Activated CD8-positive, alpha-beta memory T cell treated with anti-CD3 and anti-CD28 coated beads for 4 hours (primary cell): ENCODE results near the gene ATXN7.

Experiments used
- DNase-seq, 2 donors: peaks; one replicate each; pipeline ENCODE4 v3.0.0-alpha.2; 2020; ENCODE audit warnings: low read depth in 2 of 2

ATXN7 gene

DNA sequence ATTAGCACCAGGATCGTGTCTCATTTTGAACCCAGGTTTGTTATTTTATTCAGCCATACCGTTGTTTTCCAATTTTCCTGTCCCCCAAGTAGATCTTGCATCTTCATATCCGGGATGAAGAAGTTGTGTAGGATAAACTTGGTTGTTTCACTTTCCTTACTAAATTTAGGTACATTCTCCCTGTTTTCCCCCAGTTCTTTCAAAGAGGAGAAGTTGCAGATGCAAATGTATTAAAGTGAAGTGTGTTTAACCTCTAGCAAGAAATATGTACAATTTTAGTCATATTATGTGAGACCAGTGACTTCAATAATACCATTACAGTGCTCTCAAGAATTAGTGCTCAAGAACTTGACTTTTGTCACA, 1.3 kb downstream of the ATXN7 start:
- no peak for DNase-seq

DNA sequence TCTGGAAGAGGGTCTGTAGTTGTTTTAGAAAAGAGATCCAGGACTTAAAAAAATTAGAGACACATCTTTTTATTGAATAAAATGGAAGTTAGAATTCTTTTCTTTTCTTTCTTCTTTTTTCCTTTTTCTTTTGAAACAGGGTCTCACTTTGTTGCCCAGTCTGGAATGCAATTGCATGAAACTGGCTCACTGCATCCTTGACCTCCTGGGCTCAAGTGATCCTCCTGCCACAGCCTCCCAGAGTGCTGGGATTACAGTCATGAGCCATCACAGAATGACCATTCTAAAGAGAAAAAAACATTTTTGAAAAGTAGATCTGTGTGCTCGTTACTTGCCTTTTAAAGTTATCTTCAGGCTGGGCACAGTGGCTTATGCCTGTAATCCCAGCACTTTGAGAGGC, 3.6 kb downstream of the ATXN7 start:
- DNase-seq = no peak

DNA sequence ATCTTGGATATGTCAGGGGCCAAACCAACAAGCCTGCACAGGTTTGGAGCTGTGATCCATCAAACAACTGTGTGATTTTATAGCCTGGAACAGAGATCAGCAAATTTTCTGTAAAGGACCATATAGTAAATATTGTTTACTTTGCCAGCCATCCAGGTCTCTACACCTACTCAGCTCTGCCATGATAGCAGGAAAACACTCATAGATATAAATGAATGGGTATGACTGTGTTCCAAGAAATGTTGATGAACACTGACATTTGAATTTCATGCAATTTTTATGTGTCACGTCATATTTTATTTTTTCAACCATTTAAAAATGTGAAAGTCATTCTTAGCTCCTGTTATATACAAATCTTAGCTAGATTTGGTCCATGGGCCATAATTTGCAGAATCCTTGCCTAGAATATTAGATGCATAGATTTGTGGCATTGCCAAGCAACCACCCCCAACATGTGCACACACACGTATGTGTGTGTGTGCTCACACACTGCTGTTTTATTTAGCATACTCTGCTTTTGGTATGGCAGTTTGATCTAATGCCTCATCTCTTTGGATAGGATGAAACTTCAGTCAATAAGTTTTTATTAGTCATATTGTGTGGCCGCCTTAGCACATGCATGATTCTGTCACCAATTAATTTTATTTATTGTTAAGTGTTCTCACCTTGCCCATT, 6.4 kb downstream of the ATXN7 start:
- no peak for DNase-seq

DNA sequence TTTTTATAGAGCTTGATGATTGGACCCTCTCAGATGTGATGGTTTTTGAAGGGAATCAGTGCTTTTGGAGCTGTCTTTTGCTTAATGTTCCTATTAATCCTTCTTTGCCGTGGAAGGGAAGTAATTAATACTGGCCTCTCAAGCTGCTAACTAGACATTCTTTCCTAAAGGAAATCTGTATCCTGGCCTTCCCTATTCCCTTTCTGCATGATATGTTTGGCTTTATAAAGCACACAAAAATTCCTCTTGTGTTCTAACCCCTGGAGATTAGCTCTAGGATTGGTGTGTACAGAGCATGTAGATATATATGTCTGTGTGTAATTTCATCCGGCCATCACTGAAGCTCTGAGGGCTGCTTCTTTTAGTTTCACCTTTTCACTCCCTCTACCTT, 6.9 kb downstream of the ATXN7 start:
- DNase-seq = no peak

DNA sequence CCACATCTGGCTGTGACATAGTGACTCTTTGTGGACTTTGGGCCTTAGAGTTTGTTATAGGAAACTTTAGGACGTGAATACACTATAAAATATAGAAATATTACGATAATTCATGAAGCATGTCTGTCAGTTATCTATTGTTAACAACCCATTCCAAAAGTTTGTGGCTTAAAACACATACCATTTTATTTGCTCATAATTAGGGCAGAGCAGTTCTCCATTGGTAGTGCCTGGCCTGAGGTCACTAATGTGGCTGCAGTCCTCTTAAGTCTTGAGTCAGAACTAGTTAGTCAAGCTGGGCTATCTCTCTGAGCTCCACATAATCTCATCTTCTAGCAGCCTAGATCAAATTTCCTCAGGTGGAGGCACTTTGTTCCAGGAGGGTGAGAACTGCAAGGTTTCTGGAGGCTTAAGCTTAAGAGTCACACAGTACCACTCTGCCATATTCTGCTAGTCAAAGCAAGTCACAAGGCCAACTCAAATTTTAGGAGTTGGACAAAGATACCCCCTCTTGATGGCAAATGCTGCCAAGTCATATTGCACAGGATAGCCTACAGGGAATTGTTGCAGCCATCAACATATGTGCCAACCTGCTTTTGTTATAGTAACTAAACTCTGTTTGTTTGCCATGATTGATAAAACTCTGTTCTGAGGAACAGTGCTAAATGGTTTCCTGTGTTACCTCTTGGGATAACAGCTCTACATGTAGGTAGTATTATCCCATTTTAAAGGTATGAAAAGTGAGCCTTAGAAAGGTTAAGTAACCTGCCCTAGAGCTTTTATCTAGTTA, 8.7 kb downstream of the ATXN7 start:
- no peak for DNase-seq

DNA sequence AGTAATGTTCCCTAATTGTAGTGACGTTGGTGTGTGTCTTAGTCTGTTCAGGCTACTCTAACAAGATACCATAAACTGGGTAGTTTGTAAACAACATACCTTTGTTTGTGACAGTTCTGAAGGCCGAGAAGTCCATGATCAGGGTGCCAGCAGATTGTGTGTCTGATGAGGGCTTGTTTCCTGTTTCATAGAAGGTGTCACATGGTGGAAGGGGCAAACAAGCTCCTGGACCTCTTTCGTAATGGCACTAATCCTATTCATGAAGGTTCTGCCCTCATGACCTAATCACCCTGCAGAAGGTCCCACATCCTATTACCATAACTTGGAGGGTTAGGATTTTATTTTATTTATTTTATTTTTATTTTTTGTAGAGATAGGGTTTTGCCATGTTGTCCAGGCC, 11.1 kb downstream of the ATXN7 start:
- no peak for DNase-seq

DNA sequence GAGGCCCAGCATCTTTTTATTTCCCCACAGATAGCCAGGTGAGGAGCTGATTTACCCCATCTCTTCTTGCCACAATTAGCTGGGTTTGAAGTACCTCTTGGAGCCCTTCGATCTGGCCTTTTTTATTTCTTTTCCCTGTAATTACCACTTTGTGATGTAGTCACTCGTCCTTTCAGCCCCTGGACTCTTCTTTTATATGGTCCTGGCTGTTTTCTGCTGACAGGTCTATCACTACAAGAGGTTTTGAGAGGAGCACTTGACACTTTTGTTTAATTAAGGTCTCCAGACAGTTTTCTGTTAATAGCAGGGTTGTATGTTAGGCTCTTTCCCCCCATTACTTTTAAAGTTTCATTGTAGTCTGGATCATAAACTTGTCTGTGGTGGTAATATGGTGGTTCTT, 11.8 kb downstream of the ATXN7 start:
- DNase-seq = no peak

DNA sequence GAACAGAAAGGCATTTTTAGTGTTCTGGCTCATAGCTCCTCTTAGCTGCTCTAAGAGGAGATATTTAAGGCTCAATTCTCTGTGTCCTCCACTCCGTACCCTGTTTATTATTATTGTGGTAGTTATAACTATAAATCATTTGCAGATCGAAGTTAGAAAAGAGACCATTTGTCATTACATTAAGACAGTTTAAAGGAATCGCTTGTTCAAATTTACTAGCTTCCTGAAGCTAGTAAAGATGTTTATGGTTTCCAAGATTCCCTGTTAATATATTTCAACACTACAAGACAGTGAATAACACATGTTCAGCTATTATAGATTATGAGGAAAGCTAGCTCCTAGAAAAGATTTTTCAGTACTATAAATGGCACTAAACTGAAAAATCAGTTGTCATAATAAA, 12.6 kb downstream of the ATXN7 start:
- no peak for DNase-seq

DNA sequence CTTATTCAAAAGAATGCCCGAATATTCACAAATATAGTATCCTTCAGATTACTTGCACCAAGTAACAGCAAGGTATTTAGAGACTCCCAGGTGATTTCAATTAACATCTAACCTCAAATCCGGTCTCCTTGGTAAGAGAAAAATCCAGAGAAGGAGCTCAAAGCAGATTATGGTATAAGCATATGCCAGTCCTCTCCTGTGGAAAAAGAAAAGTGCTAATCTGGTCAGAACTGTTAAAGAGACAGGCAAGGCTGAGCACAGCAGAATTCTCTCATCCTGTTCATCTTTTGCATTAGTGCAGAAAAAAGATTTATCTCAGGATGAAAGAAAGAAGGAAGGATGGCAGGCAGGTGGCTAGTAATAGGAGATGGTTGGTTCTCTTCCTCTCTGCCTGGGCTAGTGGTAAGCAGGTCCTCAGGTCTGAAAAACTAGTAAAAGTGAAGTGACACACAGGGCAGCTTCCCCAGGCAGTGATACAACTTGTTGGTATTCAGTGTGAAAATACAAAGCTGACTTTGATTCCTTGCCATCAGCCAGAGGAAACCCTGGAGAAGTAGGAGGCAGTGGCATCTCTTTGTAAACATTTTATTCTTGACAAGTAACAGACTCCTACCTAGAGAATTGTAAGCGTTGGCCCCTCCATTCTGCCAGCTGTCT, 14.2 kb downstream of the ATXN7 start:
- no peak for DNase-seq

DNA sequence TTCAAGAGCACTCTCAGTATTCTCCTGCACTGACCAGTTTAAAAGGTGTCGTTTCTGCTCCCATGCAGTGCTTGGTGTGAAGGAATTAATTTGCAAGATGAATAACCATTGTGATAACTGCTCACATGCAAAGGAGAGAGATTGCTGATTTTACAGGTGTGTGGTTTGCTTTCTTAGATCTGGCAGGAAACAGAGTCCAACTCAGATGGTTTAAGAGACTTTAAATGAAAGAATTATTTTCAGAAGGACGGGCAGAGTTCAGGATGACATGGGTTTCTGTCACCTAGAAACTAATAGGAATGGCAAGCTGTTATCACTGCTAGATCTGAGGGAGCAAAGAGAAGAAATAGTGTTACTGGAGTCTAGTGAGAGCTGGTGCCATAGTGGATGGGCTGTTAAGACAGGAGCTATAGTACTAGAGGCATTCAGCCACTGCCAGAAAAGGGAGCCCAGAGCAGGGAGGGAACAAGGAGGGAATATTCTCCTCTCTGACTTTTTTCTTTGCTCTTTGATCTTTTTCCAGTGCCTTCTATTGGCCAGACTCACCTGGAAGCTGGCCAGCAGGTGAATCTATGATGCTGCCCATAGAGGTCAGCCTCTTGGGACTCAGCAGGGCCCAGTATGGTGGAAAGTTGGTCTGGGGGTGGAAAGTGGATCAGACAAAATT, 14.9 kb downstream of the ATXN7 start:
- DNase-seq = no peak

DNA sequence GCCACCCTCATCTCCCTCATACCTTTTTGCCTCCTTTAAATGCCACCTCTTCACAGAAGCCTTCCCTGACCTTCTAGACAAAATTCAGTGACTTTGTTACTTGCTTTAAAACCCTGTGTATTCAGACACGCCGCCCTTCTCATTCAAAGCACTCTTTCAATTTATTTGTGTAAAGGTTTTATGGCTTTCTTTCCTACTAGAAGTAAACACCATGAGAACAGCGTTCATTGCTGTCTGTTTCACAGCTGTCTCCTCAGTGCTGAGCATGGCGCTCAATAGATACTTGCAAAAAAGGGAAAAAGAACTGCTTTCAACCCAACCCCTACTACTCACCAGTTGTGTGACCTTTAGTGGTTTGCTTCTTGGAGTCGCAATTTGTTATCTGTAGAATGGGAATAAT, 17.0 kb downstream of the ATXN7 start:
- no peak for DNase-seq

DNA sequence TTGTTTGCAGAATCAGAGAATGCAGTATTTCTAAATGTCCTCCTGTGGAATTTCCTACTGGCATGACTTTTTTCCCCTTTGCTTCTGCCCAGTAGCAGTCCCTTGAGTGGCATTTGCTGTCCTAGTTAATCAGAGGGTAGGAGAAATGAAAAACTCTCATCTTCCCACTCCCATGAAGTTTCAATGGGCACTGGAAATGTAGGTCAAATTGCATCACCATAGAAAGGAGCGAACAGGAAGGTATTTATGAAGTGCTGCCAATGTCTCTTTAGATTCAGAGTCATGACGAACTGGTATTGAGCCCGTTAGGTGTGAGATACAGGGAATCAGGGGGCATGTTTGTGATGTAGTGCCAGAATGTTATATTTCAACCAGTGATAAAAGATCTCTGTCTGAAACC, 23.2 kb downstream of the ATXN7 start:
- DNase-seq = no peak

DNA sequence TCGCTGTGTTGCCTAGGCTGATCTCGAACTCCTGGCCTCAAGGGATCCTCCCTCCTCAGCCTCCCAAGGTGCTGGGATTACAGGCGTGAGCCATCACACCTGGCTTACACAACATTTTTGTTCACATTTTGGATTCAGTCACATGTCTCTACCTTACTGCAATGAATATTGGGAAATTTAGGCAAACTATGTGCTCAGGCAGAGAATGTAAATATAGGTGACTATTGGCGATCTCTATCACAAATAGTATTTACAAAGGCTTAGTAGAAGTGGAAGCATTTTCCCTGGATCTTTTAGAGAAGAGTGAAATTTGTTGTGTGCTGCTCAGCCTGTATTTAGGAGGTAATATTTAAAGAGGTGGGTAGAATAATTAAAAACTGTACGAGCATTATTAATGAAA, 27.9 kb downstream of the ATXN7 start:
- DNase-seq = no peak

DNA sequence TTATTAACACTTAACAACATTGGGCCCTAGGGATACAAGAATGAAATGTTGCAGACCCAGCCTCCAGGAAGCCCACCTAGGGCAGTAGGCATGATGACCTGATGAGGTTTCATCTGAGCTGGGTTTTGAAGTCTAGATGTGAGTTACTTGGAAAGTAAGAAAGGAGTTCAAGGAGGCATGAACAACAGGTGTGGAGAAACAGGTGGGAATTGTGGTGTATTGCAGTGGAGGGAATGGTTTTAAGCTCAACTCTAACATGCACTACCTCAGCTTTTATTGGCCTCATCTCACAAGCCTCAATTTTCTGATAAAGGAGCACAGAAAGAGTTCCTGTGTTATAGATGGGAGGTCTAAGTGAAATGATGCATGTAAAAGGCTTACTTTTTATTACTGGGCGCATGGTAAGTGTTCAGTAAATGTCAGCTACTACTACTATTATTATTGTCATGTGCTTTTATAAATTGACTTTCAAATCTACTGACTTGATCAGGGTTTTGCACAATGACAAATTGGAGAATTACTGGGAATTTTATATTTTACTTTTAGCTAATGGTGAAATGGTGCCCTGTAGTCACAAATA, 29.2 kb downstream of the ATXN7 start:
- DNase-seq = no peak

DNA sequence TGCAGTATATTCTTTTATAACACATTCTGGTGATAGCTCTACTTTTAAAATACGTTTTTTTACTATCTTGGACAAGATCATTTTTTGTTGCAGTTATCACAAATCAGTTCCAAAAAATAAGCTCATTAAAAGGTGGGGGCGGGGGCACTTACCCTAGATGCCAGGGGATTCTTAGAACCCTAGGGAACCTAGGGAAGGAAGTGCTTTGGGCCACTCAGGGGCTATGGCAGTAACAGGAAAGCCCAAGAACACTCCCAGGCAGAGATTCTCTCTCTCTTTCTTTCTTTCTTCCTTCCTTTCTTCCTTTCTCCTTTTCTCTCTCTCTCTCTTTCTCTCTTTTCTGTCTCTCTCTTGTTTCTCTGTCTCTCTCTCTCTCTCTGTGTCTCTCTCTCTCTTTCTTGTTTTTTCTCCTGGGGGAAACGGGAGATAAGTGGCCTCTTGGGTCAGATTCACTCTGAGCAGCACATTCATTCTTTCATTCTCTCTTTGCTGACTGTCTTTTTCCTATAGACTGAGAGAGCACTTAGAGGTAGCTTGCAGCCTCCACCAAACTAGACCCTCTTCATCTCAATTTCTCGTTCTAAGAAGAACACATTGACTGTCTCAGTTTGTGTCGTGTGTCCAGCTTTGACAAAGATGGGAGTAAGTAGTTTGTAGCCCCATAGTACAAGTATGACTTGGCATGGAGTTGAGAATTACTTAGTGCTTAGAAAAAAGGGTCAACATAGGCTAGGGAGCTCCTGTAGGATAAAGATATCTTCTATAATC, 31.9 kb downstream of the ATXN7 start:
- DNase-seq = no peak

DNA sequence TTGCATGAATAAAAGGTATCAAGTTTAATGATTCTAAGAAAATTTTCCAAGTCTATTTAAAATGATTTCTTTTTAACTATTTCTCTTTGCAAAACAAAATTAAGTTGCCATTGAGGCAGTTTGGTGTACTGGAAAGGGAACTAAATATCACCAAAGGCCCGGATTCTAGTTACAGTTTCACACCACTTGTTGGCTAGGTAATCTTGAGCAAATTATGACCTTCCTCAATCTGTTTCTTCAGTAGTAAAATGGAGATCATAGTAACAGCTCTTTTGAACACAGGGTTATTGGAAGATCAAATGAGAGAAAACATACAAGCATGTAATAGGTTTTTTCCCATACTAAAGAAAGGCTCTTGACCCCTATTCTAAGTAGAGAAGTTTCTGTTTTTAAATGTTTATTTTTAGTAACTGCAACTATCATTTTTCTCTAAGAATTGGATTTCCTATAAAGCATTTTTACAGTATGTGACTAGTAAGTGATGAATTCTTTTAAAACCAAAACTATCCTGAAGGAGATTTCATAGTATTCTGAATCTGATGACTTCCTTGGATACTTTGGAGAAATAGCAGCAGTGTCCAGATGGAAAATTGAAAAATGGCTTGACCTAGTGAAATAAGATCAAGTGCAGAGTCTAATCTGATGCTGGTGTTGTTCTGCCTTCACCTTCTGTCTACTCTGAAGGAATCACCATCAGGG, 32.8 kb downstream of the ATXN7 start:
- no peak for DNase-seq

DNA sequence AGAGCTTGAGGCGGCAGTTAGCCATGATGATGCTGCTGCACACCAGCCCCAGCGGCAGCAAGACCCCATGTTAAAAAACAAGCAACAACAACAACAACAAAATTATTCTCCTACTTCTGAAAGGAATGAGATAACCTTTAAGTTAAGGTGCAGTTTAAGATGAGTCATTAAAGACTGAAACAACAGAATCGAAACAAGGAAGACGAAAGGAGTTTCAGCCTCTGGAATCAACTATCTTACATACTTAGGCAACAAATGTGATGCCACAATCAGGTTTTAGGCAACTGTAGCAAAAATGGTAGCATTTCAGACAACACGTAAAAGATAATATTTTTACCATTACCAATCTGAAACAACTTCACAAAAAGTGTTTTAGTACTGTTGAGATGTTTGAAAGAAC, 36.3 kb downstream of the ATXN7 start:
- no peak for DNase-seq

DNA sequence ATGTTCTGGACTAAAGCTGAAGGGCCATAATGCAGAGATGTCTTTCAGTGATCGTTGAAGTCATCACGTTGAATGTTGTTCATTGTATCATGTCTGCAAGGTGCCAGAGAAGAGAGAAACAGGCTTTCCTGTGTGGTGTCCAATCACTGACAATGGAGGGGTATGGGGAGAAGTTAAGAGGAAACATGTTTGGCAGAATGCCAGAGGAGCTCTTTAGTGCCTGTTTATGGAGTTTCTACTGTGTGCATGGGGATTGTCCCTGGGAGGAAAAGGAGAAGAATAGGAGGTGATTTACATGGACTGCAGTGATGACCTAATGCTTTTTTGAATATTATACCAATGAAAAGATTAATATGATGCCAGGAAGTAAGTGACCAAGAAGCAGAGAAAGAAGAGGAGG, 36.8 kb downstream of the ATXN7 start:
- DNase-seq = no peak

DNA sequence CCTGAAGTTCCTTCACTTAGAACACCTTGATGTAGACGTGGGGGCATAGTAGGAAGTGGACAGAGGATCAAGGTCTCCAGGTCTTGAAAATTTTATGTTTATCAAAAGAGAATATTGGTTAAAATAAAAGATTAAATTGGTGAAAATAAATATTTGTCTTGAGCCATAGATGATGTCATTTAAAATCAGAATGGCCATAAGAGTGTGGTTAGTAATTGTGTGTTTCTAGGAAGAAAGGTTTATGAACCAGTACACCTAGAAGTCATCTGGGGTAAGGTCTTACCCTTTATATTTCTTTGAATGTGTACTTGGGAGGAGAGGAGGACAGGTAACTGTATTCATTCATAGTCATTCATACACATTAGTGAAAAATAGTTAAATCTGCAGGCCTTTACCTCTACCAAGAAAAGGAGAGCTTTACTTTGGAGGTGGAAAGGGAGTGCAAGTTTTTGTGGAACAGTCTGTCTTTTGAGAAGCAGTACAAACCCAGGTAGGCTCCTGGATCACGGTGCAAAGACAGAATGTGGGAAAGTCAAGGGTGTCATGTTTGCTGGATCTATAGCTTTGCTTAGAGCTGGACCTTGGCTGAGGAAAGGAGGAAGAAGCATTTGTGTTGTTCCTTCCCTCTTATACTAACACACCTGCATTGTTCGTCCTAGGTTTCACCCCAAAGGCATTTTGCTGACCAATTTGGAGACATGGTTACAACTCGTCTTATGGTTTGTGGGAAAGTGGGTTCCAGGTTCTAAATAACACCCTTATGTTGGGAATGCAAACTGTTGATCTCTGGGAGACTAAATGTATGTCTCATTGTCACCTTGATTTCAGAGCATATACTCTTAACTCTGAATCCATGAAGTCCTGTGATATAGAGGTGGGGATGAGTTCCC, 42.3 kb downstream of the ATXN7 start:
- no peak for DNase-seq
